GM21786 (cell line): ENCODE data around the gene LDLRAD4.

Experiments
- ATAC-seq: cut with Tn5 transposase; IDR thresholded peaks from one replicate; pipeline ENCODE4 v1.9.1; 2021; ENCODE audit not compliant: unreplicated experiment

LDLRAD4 gene

GRCh38 chr18:13227910-13228309 is 9.3 kb downstream of the LDLRAD4 start:
- no peak for ATAC-seq

- ATAC-seq, result no peak
These were observed 10.6 kb downstream of the LDLRAD4 start for GRCh38 chr18:13229001-13229671.

GRCh38 chr18:13231151-13231550 is 12.6 kb downstream of the LDLRAD4 start:
- ATAC-seq, result no peak

GRCh38 chr18:13232086-13232917 is 13.7 kb downstream of the LDLRAD4 start:
- no peak for ATAC-seq

GRCh38 chr18:13232971-13233786 is 14.6 kb downstream of the LDLRAD4 start:
- ATAC-seq, result no peak

- no peak for ATAC-seq
These were observed 15.5 kb downstream of the LDLRAD4 start for GRCh38 chr18:13233787-13234783.

- ATAC-seq, result no peak
These were observed 16.9 kb downstream of the LDLRAD4 start for GRCh38 chr18:13235421-13235831.

GRCh38 chr18:13235981-13236380 is 17.4 kb downstream of the LDLRAD4 start:
- ATAC-seq, result no peak

- ATAC-seq, result no peak
These were observed 17.9 kb downstream of the LDLRAD4 start for GRCh38 chr18:13236411-13236810.

- no peak for ATAC-seq
These were observed 18.5 kb downstream of the LDLRAD4 start for GRCh38 chr18:13237073-13237472.

- no peak for ATAC-seq
These were observed 19.1 kb downstream of the LDLRAD4 start for GRCh38 chr18:13237641-13238040.

GRCh38 chr18:13239171-13239956 is 20.8 kb downstream of the LDLRAD4 start:
- ATAC-seq, result no peak

- no peak for ATAC-seq
These were observed 21.6 kb downstream of the LDLRAD4 start for GRCh38 chr18:13240060-13240725.

GRCh38 chr18:13241083-13241892 is 22.7 kb downstream of the LDLRAD4 start:
- ATAC-seq, result no peak

- ATAC-seq, result no peak
These were observed 23.3 kb downstream of the LDLRAD4 start for GRCh38 chr18:13241893-13242175.

- ATAC-seq, result no peak
These were observed 24.2 kb downstream of the LDLRAD4 start for GRCh38 chr18:13242797-13243196.

GRCh38 chr18:13243363-13243762 is 24.8 kb downstream of the LDLRAD4 start:
- no peak for ATAC-seq

GRCh38 chr18:13244135-13244534 is 25.6 kb downstream of the LDLRAD4 start:
- no peak for ATAC-seq
